ENCODE results near the gene TMOD2.

GRCh38 chr15:51721199-51721960, 30.0 kb upstream of the TMOD2 start:
- TF ChIP-seq, protein P1, sequence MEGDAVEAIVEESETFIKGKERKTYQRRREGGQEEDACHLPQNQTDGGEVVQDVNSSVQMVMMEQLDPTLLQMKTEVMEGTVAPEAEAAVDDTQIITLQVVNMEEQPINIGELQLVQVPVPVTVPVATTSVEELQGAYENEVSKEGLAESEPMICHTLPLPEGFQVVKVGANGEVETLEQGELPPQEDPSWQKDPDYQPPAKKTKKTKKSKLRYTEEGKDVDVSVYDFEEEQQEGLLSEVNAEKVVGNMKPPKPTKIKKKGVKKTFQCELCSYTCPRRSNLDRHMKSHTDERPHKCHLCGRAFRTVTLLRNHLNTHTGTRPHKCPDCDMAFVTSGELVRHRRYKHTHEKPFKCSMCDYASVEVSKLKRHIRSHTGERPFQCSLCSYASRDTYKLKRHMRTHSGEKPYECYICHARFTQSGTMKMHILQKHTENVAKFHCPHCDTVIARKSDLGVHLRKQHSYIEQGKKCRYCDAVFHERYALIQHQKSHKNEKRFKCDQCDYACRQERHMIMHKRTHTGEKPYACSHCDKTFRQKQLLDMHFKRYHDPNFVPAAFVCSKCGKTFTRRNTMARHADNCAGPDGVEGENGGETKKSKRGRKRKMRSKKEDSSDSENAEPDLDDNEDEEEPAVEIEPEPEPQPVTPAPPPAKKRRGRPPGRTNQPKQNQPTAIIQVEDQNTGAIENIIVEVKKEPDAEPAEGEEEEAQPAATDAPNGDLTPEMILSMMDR (IDR thresholded peaks at IDR 0.05; ENCODE audit: low read depth, low read length): no peak
- TF ChIP-seq POLR2A (IDR thresholded peaks at IDR 0.05; ENCODE audit: extremely low read depth, insufficient read length) (no peak), MAX (IDR thresholded peaks at IDR 0.05; ENCODE audit: low read depth, low read length) (no peak), MYC (IDR thresholded peaks at IDR 0.05; ENCODE audit: low read depth, low read length) (no peak)
